ENCODE results near the gene YAF2. TPM values are rescaled to one million over a fixed set of nuclear protein-coding genes. Genes with fewer than 3 reads are reported as not detected.

YAF2 gene
- total and polyA plus RNA-seq, 2 of the 13 experiments (the other 11 are each of a cell fraction or from before 2014, with no cell fraction given) = 8.4 to 11.7 TPM

DNA sequence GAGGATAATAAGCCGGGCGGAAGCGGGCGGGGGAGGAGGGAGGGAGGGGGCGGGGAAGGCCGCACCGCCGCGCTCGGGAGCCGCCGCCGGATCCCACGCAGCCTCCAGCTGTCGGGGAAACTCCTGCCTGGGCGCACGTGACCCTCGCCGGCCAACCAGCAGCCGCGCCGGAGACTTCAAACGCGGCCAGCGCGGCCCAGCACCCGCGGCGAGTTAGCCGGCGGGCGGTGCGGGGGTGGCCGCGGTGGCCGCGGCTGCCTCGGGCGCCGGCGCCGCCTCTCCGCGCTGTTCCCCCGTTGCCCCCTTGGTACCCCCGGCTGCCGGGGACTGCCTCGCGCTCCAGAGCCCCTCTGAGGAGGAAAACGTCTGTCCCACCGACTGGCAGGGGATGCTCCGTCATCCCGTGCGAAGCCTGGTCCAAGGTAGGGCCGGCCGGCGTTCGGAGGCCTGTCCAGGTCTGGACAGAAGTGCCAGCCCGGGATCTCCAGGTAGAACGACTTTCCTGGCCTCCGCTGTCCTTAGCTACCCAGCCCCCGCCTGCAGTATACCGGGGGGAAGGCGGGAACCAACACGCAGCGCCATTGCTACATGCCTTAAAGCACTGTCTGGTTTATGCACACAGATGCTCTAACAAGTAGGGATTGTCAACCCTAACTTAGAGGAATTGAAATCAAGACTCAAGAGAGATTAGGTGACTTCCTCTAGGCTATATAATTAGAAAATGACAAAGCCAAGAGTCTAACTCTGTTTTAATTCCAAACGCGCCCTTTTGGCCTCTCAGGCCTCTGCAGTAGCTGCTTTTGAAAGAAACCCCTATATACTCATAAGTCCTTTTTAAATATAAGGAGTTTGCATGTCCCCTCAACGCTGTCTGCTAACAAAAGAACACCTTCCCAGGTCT is at the start of gene YAF2 (continued):
- peak; percentile 69; the same call in 1 of the 2 replicates for TF ChIP-seq GABPB1 (CRISPR knock-in tag; IDR thresholded peaks at IDR 0.05)
- TF ChIP-seq NFYB (CRISPR knock-in tag; IDR thresholded peaks at IDR 0.05) = peak; percentile 75
- TF ChIP-seq NFKB2 (CRISPR knock-in tag; IDR thresholded peaks at IDR 0.05; ENCODE audit: borderline replicate concordance) = no peak
- TF ChIP-seq GTF3A (CRISPR knock-in tag; conservative IDR thresholded peaks at IDR 0.05) = no peak
- peak; percentile 64; the same call in 1 of the 2 replicates for TF ChIP-seq KDM2A (CRISPR knock-in tag; IDR thresholded peaks at IDR 0.05; ENCODE audit: borderline replicate concordance, low read depth)
- TF ChIP-seq, protein P1, sequence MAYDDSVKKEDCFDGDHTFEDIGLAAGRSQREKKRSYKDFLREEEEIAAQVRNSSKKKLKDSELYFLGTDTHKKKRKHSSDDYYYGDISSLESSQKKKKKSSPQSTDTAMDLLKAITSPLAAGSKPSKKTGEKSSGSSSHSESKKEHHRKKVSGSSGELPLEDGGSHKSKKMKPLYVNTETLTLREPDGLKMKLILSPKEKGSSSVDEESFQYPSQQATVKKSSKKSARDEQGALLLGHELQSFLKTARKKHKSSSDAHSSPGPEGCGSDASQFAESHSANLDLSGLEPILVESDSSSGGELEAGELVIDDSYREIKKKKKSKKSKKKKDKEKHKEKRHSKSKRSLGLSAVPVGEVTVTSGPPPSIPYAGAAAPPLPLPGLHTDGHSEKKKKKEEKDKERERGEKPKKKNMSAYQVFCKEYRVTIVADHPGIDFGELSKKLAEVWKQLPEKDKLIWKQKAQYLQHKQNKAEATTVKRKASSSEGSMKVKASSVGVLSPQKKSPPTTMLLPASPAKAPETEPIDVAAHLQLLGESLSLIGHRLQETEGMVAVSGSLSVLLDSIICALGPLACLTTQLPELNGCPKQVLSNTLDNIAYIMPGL (CRISPR knock-in tag; IDR thresholded peaks at IDR 0.05; ENCODE audit: borderline replicate concordance in 1 of 2, low read depth in 1 of 2) = peak in 1 of 2 experiments; percentile 67; a peak in 1 of 4 replicates
- 0 out of 2 replicates have a peak, but pooled peaks have one; percentile 21 for TF ChIP-seq ZNF350 (CRISPR knock-in tag; IDR thresholded peaks at IDR 0.05; ENCODE audit: borderline replicate concordance, low read depth)
- no peak for TF ChIP-seq NBN (conservative IDR thresholded peaks at IDR 0.05)
- TF ChIP-seq SKI (IDR thresholded peaks at IDR 0.05; ENCODE audit: partially characterized antibody) = peak; percentile 51
- TF ChIP-seq ZNF879 (CRISPR knock-in tag; IDR thresholded peaks at IDR 0.05) = no peak
- TF ChIP-seq HDAC1 (CRISPR knock-in tag; IDR thresholded peaks at IDR 0.05) = 0 out of 2 replicates have a peak, but pooled peaks have one; percentile 30
- no peak for TF ChIP-seq ZNF230 (CRISPR knock-in tag; IDR thresholded peaks at IDR 0.05)
- no peak for TF ChIP-seq ZNF292 (CRISPR knock-in tag; IDR thresholded peaks at IDR 0.05; ENCODE audit: borderline replicate concordance, low read depth)
- TF ChIP-seq ATF7-NPFF (CRISPR knock-in tag; IDR thresholded peaks at IDR 0.05; ENCODE audit: low read depth) = peak; percentile 52; the same call in 1 of the 2 replicates
- TF ChIP-seq, protein P2, sequence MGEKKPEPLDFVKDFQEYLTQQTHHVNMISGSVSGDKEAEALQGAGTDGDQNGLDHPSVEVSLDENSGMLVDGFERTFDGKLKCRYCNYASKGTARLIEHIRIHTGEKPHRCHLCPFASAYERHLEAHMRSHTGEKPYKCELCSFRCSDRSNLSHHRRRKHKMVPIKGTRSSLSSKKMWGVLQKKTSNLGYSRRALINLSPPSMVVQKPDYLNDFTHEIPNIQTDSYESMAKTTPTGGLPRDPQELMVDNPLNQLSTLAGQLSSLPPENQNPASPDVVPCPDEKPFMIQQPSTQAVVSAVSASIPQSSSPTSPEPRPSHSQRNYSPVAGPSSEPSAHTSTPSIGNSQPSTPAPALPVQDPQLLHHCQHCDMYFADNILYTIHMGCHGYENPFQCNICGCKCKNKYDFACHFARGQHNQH (CRISPR knock-in tag; IDR thresholded peaks at IDR 0.05) = peak; percentile 53; the same call in 1 of the 2 replicates
- 0 out of 2 replicates have a peak, but pooled peaks have one; percentile 37 for TF ChIP-seq NFE2L1 (CRISPR knock-in tag; IDR thresholded peaks at IDR 0.05; ENCODE audit: borderline replicate concordance)
- no peak for TF ChIP-seq HNF4A (CRISPR knock-in tag; IDR thresholded peaks at IDR 0.05)
- no peak for TF ChIP-seq ZNF251 (CRISPR knock-in tag; IDR thresholded peaks at IDR 0.05)
- TF ChIP-seq ZNF274 (CRISPR knock-in tag; IDR thresholded peaks at IDR 0.05) = peak; percentile 77; the same call in 1 of the 2 replicates
- TF ChIP-seq, protein P3, sequence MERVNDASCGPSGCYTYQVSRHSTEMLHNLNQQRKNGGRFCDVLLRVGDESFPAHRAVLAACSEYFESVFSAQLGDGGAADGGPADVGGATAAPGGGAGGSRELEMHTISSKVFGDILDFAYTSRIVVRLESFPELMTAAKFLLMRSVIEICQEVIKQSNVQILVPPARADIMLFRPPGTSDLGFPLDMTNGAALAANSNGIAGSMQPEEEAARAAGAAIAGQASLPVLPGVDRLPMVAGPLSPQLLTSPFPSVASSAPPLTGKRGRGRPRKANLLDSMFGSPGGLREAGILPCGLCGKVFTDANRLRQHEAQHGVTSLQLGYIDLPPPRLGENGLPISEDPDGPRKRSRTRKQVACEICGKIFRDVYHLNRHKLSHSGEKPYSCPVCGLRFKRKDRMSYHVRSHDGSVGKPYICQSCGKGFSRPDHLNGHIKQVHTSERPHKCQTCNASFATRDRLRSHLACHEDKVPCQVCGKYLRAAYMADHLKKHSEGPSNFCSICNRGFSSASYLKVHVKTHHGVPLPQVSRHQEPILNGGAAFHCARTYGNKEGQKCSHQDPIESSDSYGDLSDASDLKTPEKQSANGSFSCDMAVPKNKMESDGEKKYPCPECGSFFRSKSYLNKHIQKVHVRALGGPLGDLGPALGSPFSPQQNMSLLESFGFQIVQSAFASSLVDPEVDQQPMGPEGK (CRISPR knock-in tag; IDR thresholded peaks at IDR 0.05) = 0 out of 2 replicates have a peak, but pooled peaks have one; percentile 11
- TF ChIP-seq, protein P4, sequence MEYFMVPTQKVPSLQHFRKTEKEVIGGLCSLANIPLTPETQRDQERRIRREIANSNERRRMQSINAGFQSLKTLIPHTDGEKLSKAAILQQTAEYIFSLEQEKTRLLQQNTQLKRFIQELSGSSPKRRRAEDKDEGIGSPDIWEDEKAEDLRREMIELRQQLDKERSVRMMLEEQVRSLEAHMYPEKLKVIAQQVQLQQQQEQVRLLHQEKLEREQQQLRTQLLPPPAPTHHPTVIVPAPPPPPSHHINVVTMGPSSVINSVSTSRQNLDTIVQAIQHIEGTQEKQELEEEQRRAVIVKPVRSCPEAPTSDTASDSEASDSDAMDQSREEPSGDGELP (IDR thresholded peaks at IDR 0.05; ENCODE audit: borderline replicate concordance, low read depth) = peak; percentile 85
- TF ChIP-seq MAFF (IDR thresholded peaks at IDR 0.05; ENCODE audit: low read depth, low read length) = no peak
- peak; percentile 44 for TF ChIP-seq SALL1 (CRISPR knock-in tag; IDR thresholded peaks at IDR 0.05)
- TF ChIP-seq ZBTB1 (CRISPR knock-in tag; IDR thresholded peaks at IDR 0.05; ENCODE audit: borderline replicate concordance) = no peak

Measured in HepG2 (cell line).